ENCODE results near the gene CCDC74A.
A peak's percentile ranks its signal among the peaks of the same experiment; 100 is the strongest.
"Not testable (repeated sequence)": the region's sequence is repeated elsewhere in the genome, so short reads cannot be mapped to it uniquely, and the experiment has no call there.

CCDC74A gene

DNA sequence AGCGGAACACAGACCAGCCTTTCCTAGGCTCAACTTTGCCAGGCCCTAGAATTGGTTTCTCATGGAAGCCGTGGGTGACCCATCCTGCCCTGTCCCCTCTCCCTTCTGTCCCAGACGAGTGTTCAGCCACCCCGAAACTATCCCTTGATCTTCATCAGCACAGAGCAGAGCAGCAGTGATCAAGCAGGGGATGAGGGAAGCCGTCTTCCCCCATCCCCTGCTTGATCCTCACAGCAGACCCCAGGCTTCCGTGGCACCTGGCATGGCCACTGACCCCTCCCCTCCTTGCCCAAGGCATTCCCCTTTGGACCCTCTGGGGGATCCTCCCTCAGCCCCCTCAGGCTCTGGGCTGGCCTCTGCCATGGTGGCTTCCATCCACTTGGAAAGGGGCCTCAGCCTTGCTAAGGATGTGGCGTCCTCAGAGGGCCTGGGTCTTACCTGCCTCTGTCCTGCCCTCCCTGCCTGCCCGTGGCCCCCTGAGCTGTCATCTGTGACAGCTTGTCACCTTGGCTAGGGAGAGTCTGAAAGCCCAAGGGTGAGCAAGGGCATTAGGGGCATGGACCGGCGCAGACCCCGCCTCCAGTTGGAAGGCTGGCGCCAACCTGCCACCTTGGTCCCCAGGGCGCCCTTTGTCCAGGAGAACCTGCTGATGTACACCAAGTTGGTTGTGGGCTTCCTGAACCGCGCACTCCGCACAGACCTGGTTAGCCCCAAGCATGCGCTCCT, 10.4 kb upstream of the CCDC74A start:
- H3K9me3 Mint-ChIP-seq = no peaks in the 10 kb centered on the region
- H3K4me1 Mint-ChIP-seq (ENCODE audit: low read depth) = peaks cover 11% of the 10 kb centered on the region
- H3K27ac Mint-ChIP-seq = no peak overlapping the region
- no peak overlapping the region for H3K4me3 Mint-ChIP-seq
- H3K36me3 Mint-ChIP-seq (ENCODE audit: low read depth) = peaks cover 18% of the 10 kb centered on the region
- H3K27me3 Mint-ChIP-seq = no peaks in the 10 kb centered on the region

DNA sequence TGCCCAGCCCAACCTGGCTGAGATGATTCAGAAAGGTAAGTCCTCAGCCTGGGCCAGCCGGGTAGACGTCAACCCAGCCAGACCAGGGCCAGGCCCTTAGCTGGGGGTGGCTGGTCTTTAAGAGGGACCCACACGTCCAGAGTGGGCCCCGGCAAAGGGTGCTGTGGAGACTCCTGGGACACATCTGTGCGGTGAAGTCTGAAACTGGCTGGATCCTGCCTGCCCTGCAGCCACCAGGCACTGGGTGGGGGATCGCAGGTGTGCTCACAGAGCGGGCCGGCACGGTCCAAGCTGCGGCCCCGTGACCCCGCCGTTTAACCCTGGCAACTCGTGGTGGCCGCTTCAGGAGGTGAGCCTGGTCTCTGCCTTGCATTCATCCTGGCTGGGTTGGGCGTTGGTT, 9.8 kb upstream of the CCDC74A start:
- not testable (repeated sequence) for H3K27ac Mint-ChIP-seq

GRCh38 chr2:131518531-131518930, 9.2 kb upstream of the CCDC74A start:
- not testable (repeated sequence) for H3K27me3 Mint-ChIP-seq; H3K4me3 Mint-ChIP-seq; H3K4me1 Mint-ChIP-seq (ENCODE audit: low read depth); H3K27ac Mint-ChIP-seq; H3K9me3 Mint-ChIP-seq
- H3K36me3 Mint-ChIP-seq (ENCODE audit: low read depth) = peaks cover 15% of the 10 kb centered on the region

More for the DNA sequence above, 9.8 kb upstream of the CCDC74A start:
- peaks cover 15% of the 10 kb centered on the region for H3K36me3 Mint-ChIP-seq (ENCODE audit: low read depth)
- not testable (repeated sequence) for H3K4me1 Mint-ChIP-seq (ENCODE audit: low read depth); H3K9me3 Mint-ChIP-seq; H3K27me3 Mint-ChIP-seq; H3K4me3 Mint-ChIP-seq

DNA sequence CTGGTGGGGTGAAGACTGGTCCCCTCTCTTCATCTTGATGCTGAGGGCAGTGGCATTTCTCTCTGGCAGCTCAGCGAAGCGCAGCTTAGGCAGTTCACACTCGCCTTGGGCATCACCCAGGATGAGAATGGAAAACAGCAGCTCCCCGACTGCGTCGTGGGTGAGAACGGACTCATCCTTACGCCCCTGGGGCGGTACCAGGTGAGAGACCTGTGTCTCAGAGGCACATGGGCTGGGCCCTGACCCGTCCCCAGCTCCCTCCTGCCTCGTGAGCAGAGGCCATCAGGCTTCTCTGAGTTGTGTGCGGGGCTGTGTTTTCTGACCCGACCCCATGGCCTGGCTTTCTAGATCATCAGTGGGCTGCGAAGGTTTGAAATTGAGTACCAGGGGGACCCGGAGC, 8.2 kb upstream of the CCDC74A start:
- H3K27me3 Mint-ChIP-seq = no peaks in the 10 kb centered on the region
- H3K4me3 Mint-ChIP-seq = no peak overlapping the region
- no peaks in the 10 kb centered on the region for H3K4me1 Mint-ChIP-seq (ENCODE audit: low read depth)
- no peak overlapping the region for H3K27ac Mint-ChIP-seq
- H3K9me3 Mint-ChIP-seq = no peaks in the 10 kb centered on the region
- peaks cover 15% of the 10 kb centered on the region for H3K36me3 Mint-ChIP-seq (ENCODE audit: low read depth)

GRCh38 chr2:131519871-131520470, 7.7 kb upstream of the CCDC74A start:
- H3K27me3 Mint-ChIP-seq = not testable (repeated sequence)

GRCh38 chr2:131520526-131520925, 7.2 kb upstream of the CCDC74A start:
- Mint-ChIP-seq H3K27me3 (no peaks in the 10 kb centered on the region), H3K4me1 (ENCODE audit: low read depth) (no peaks in the 10 kb centered on the region)

More at GRCh38 chr2:131519871-131520470, 7.7 kb upstream of the CCDC74A start:
- not testable (repeated sequence) for H3K27ac Mint-ChIP-seq; H3K4me3 Mint-ChIP-seq; H3K9me3 Mint-ChIP-seq; H3K4me1 Mint-ChIP-seq (ENCODE audit: low read depth)
- peaks cover 15% of the 10 kb centered on the region for H3K36me3 Mint-ChIP-seq (ENCODE audit: low read depth)

GRCh38 chr2:131521524-131521923, 6.2 kb upstream of the CCDC74A start:
- H3K27me3 Mint-ChIP-seq; H3K4me1 Mint-ChIP-seq (ENCODE audit: low read depth); H3K4me3 Mint-ChIP-seq; H3K9me3 Mint-ChIP-seq; H3K27ac Mint-ChIP-seq: not testable (repeated sequence)
- H3K36me3 Mint-ChIP-seq (ENCODE audit: low read depth) = peaks cover 15% of the 10 kb centered on the region

More at GRCh38 chr2:131520526-131520925, 7.2 kb upstream of the CCDC74A start:
- no peaks in the 10 kb centered on the region for H3K9me3 Mint-ChIP-seq
- H3K36me3 Mint-ChIP-seq (ENCODE audit: low read depth) = peaks cover 15% of the 10 kb centered on the region
- no peak overlapping the region for H3K27ac Mint-ChIP-seq
- no peak overlapping the region for H3K4me3 Mint-ChIP-seq

DNA sequence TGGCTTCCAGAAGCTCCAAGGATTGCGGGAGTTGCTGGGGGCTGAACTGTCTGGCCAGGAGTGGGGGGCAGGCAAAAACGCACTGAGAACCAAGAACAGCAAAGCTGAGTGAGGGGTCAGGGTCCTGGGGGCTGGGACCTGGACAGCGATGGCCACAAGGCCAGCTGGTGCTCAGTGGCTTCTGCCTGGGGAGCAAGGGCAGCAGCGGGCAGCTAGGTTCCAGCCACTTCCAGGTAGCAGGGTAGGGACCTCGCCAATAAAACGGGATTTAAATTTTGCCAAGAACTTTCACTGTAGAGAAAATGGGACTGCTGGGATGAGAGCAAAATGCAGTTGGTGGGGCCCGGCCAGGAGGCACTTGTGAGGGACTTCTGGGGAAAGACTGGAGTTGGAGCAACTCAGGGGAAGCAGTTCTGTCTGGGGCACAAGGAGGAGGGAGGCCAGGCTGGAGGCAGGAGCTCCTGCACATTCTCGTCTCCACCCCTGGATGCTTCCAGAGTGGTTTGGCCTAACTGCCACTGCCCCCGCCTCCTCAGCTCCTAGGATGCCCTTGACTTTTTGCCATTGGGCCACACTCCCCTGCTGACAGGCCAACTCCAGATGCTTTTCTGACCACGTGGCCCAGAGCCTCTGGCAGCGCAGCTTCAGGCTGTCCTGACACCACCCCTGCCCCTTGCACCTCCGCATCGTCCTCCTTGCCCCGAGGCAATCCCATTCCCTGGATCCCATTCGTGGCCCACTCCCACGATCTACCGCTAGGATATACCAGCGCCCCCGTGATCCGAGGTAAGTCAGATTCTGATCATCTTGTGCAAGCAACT, 5.5 kb upstream of the CCDC74A start:
- H3K4me1 Mint-ChIP-seq (ENCODE audit: low read depth) = no peaks in the 10 kb centered on the region
- H3K36me3 Mint-ChIP-seq (ENCODE audit: low read depth) = peaks cover 11% of the 10 kb centered on the region
- H3K27me3 Mint-ChIP-seq = no peaks in the 10 kb centered on the region
- H3K9me3 Mint-ChIP-seq = no peaks in the 10 kb centered on the region
- no peak overlapping the region for H3K27ac Mint-ChIP-seq
- no peak overlapping the region for H3K4me3 Mint-ChIP-seq

GRCh38 chr2:131525256-131525655, 2.4 kb upstream of the CCDC74A start:
- H3K4me1 Mint-ChIP-seq (ENCODE audit: low read depth) = peaks cover 14% of the 10 kb centered on the region
- H3K4me3 Mint-ChIP-seq; H3K36me3 Mint-ChIP-seq (ENCODE audit: low read depth); H3K27ac Mint-ChIP-seq; H3K9me3 Mint-ChIP-seq; H3K27me3 Mint-ChIP-seq: not testable (repeated sequence)

GRCh38 chr2:131528981-131529863, 1.5 kb downstream of the CCDC74A start:
- Mint-ChIP-seq H3K27ac (peak overlapping the region; percentile 49), H3K4me3 (peak overlapping the region; percentile 62), H3K4me1 (ENCODE audit: low read depth) (peaks cover 14% of the 10 kb centered on the region)
- H3K9me3 Mint-ChIP-seq; H3K36me3 Mint-ChIP-seq (ENCODE audit: low read depth); H3K27me3 Mint-ChIP-seq: not testable (repeated sequence)

DNA sequence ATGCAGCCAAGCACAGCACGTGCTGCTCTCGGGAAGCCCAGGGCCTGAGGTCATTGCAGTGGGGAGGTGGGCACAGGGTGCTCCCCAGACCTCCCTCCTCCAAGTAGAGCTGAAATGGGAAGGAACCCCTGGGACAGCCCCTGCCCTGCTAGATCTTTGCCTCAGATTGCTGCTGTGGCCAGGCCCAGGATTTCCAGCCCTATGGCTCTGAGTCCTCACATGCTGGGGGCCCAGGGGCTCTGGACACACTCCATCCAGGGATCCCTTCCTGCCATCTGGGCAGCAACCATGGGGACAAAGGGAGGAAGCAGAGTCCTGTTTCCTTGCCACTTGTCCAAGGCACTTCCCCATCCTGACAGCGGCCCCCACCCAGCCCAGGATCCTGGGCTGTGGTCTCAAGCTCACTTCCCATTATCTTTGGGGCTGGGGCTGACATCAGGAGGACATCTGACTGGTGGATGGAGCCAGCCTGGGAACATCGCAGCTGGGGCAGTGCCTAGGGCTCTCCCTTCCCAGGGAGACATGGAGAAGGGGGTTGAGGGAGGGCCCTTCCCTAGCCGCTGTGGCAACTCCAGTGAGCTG, 2.3 kb downstream of the CCDC74A start:
- H3K9me3 Mint-ChIP-seq; H3K4me3 Mint-ChIP-seq; H3K27me3 Mint-ChIP-seq; H3K27ac Mint-ChIP-seq; H3K36me3 Mint-ChIP-seq (ENCODE audit: low read depth): not testable (repeated sequence)
- peaks cover 14% of the 10 kb centered on the region for H3K4me1 Mint-ChIP-seq (ENCODE audit: low read depth)

DNA sequence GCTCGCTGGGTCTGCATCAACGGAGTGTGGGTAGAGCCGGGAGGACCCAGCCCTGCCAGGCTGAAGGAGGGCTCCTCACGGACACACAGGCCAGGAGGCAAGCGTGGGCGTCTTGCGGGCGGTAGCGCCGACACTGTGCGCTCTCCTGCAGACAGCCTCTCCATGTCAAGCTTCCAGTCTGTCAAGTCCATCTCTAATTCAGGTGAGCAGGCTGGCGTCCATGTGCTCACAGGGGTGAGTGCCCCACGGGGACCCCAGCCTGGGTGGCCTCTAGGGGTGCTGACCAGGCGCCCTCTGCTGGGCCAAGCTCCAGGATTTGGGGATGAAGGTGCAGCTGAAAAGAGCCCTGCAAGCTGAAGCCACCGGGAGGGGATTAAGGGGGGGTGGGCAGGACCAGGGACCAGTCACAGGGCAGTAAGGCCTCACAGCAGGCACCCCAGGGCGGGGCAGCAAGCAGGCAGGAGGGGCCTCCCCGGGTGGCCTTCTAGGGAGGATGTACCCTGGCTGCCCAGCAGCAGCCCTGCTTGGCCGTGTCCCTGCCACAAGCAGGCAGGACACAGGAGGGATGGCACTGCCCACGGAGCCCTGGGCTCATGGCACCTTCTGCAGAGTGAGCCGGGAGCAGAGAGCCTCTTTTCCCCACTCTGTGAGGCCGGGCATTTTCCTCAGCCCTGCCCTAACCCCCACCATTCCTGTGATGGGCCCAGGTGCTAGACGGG, 3.1 kb downstream of the CCDC74A start:
- H3K27me3 Mint-ChIP-seq; H3K9me3 Mint-ChIP-seq; H3K36me3 Mint-ChIP-seq (ENCODE audit: low read depth); H3K27ac Mint-ChIP-seq; H3K4me3 Mint-ChIP-seq: not testable (repeated sequence)
- H3K4me1 Mint-ChIP-seq (ENCODE audit: low read depth) = peaks cover 14% of the 10 kb centered on the region

- not testable (repeated sequence) for H3K9me3 Mint-ChIP-seq; H3K27ac Mint-ChIP-seq; H3K4me3 Mint-ChIP-seq; H3K36me3 Mint-ChIP-seq (ENCODE audit: low read depth); H3K27me3 Mint-ChIP-seq
- peaks cover 14% of the 10 kb centered on the region for H3K4me1 Mint-ChIP-seq (ENCODE audit: low read depth)
Measured at GRCh38 chr2:131531547-131532185, 4.0 kb downstream of the CCDC74A start.

All from stimulated activated naive CD8-positive, alpha-beta T cell treated with anti-CD3 and anti-CD28 coated beads, Interleukin-15, Interleukin-2, amounts not matched to agents 100 ng/mL and 50 ng/mL, for 24 hours (primary cell).